Middle frontal gyrus (tissue), 1 donor: ENCODE measurements around the gene SDCCAG8.

Experiments used
- DNase-seq: peaks from one replicate; pipeline ENCODE4 v3.0.0-alpha.2; 2015; ENCODE audit warnings: low spot score; ENCODE audit errors: extremely low spot score

Gene SDCCAG8

DNA sequence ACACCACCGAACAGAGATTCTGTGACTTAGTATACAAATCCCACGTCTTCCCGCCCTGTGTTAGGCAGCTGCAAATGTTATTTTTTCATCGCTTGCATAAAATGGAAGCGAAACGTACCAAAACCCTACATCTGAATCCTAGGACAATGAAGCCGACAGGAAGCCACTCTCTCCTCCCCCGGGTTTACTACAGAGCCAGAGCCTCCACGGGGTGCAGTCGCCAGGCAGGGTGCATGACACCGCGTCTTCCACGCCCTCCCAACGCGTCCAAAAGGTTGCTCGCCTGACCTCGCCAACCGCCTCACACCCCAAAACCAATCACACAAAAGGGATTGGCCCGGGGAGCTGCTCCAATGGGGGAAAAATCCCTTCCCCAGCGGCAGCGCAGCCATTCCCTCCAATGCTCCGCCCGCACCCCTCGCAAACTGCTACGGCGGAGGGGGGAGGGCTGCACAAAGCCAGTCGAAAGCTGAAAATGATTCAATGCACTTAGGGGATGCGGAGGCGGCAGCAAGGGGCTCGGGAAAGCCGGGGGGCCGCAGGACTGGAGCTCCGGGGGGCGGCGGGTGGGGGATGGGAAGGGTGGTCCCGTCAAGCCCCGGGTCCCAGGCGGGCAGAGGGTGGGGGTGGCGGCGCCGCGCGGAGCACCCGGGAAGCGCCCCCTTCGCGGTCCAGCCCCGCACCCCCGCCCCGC lies 1.5 kb upstream of the SDCCAG8 start:
- DNase-seq, result no peak

DNA sequence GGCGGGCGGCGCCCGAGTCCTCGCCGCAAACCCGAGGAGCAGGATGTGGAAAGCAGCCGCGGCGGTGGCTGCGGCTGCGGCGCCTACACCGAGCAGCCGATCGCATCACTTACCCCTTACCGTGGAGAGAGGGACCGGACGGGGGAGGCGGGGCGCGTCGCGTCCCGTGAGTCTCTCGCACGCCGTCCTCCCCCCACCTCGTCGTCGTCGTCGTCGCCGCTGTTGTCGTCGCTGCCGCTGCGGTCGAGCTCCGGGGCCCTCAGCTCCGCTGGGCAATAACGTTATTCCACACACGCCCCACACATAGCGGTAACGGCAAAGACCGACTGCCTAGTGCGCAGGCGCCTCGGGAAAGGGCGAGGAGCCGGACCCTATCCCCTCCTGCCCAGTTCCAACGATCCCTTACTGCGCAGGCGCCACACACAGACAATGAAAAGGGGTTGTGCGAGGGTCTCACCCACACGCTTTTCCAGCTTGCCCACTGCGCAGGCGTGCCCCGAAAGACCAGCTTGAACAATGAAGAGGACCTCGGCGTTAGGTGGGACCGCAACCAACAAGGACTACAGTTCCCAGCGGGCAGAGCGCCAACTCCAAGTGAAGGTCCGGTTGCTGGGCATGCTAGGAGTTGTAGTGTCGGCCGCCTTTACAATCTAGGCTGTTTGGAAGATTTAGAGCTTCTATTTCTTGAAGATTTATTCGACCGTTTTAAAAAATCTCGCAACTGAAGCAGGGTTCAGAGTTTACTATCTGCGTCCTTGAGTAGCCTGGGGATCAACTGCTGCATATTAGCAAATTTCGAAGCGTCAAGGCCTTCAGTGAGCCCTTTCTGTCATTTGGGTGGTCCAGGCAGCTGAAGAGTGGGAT lies 682 bp upstream of the SDCCAG8 start, which contains the start of gene CEP170:
TSS of gene CEP170 (minus strand) at position 355 of the 864 bp plus-strand sequence. CDS start 30,001 bp downstream, outside the sequence.
- DNase-seq, result peak; percentile 91

DNA sequence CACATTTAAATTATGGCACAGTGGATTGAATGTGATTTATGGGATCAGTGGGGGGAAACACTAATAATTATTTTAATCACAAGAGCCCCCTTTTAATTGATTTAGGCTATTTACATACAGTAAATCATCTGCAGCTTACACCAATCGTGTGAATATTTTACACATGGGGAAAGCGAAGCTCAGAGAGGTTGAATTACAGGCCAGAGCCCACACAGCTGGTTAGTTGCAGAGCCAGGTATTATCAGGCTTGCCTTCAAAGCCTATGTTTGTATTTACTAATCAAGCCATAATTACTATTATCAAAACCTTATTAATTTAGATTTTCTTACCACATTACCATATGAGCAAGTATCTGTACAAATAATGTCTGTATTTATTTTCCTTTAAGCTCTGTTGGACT lies 749 bp downstream of the SDCCAG8 start:
- no peak for DNase-seq

DNA sequence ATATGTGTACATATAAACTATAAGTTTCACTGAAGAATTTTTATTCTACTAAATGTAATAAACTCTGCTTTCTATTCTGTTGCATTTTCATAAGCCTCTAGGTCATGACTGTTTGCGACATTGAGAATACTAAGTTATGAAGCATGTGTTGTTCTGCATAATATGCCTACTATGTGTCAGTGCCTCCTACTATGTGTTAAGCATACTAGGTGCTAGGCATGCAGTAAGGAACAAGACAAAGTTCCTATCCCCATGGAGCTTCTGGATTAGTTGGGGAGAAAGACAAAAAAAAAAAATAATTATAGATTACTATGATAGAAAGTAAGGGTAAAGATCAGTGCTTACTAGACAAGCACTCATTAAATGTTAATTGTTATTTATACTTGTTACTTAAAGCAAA lies 1.3 kb downstream of the SDCCAG8 start:
- no peak for DNase-seq

DNA sequence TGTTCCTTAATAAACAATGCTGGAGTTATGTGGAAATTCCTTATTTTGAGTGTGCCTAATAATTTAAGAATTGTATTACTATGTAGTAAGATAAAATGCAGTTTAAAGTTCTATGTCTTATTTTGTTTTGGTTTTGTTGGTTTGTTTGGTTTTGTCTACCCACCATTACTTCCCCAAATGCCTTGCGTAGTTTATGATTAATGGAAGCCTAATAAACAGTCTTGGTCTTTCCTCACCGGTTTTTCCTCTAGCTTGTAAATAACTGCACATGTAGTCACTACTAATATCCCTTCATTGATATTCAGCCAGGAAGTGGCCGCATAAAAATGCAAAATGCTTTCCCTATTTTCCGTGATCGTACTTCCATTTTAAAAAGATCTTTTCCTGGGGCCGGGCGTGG lies 2.9 kb downstream of the SDCCAG8 start:
- no peak for DNase-seq

DNA sequence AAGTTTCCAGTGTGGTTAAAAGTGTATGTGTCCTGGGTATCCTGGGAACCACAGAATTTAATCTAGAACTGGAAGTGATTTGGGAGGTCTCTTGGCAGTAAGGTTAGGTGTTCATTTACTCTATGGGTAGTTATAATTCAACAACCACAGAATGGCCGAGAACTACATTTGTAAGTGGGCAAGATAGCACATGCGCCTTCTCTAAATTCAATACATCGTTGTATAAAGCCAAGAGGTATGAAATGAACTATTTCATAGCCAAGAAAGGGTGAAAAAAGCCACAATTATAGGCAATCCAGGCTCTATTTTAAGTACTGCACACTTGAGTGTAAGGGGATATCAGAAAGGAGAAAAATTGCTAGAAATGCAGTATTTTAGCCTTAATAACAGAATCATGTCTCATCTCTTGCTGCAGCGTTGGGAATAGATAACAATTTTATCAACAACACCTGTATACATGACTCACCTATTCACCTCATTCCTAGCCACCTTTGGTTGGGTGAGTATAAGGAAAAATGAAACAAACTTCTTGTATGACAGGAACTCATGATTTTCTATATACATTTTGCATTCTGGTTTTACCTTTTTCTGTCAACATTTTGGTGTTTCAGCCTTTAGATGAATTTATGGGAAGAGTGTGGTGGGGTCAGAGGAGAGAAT lies 4.5 kb downstream of the SDCCAG8 start:
- no peak for DNase-seq

DNA sequence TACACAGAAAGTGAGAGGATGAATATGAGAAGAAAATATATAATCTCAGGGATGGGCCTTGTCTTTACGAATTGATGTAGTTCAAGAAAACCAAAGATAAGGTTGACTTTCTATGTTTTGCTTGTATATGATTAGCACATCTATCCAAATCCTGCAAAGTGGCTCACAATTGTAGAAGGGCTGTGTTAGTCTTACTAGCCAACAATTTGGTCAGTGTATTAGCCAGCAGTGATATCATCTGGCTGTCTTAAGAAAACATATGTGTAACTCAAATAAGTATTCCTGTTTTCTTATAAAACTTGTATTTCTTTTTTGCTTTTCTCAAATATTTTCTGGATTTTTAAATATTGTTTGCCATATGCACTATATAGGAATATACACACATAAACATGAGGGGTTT lies 5.5 kb downstream of the SDCCAG8 start:
- no peak for DNase-seq

DNA sequence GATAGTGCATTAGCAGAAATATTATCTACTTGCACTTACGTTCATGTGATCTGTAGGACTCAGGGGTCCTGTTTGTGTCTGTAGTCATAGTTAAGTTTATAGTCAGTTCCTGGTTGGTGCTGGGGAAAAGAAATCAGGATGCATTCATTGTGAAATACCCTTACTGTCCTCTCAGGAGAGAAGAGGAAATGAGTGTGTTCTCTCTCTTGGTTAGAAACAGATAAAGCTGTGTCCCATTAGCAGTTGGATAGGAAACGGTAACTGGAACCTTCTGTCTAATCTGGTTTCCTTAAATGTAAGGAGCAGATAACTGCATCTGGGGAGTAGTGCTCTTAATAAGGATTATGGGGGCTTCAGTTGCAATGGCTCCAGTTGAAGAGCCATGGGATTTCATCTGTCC lies 8.9 kb downstream of the SDCCAG8 start:
- DNase-seq, result no peak

DNA sequence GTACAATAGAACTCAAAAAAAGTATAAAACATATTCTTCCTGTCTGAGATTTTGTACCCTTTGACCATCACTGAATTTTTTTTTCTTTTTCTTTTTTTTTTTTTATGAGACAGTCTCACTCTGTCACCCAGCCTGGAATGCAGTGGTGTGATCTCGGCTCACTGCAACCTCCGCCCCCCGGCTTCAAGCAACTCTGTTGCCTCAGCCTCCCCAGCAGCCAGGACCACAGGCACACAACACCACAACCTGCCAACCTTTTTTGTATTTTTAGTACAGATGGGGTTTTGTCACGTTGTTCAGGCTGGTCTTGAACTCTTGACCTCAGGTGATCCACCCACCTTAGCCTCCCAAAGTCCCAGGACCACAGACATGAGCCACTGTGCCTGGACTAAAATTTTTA lies 10.4 kb downstream of the SDCCAG8 start:
- DNase-seq, result no peak

DNA sequence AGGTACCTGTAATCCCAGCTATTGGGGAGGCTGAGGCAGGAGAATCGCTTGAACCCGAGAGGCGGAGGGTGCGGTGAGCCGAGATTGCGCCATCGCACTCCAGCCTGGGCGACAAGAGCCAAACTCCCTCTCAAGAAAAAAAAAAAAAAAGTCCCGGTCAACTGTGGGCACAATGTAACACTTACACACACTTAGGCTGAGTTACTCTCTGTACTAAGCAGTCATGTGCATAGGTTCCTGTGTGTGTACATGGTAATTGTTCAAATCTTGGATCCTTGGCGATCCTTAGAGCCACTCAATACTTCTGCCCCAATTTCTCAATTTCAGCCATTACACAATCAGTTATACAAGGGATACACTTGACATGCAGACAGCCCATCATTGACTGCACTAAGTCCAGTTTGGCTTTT lies 11.6 kb downstream of the SDCCAG8 start:
- DNase-seq, result no peak

DNA sequence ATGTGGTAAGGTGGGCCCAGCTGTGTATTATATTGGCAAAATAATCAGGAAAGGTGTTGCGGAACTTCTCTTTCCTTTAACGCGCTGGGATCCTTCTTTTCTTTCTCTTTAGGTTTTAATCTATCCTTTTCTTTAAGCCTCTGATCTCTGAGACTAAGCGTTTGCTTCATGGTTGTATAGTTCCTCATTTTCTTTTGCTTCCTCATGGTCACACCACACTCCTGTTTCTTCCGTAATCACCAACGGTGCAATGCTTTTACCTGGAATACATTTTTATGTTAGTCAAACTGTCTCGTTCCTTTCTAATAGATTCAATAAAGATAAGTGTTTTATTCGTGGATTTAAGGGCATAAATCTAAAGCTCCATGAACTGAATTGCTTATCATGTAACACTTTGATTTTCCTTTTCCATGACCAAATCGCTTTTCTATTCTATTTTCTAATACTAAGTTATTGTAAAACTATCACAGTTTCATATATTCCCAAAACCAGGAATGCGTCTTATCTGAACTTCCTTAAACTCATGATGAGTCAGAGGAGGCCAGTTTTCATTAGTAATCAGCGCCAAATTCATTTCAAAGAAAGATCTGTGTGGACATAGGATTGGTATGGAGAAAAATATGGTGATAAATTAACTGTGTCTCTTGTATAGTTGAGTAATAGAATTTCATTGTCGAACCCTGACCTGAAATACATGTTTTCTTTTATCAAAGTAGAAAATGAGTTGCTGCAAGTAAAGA lies 12.2 kb downstream of the SDCCAG8 start:
- DNase-seq, result no peak

DNA sequence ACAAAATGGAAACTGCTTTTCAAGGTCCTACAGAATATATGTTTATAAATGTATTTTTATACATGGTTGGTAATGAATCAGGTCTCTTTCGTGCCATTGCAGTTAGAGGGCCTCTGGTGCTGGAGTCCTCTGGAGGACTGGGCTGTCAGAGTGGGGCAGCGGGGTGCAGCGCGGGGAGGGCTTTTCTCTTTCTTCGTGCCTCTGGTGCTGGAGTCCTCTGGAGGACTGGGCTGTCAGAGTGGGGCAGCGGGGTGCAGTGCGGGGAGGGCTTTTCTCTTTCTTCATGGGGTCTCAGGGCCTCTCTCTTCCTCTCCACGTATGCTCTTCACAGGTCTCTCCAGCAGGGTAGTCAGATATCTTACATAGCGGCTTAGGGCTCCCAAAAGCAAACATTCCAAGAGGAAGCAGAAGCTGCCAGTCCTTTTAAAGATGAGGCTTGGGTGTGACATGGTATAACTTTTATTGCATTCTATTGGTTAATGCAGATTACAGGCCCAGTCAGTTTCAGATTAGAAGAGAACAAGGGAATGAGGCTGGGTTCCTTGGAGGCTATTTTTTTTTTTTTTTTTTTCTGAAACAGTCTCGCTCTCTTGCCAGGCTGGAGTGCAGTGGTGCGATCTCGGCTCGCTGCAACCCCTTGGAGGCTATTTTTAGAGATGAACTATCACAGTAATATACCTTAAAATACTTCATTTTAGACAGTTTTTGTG lies 13.1 kb downstream of the SDCCAG8 start:
- DNase-seq, result no peak

DNA sequence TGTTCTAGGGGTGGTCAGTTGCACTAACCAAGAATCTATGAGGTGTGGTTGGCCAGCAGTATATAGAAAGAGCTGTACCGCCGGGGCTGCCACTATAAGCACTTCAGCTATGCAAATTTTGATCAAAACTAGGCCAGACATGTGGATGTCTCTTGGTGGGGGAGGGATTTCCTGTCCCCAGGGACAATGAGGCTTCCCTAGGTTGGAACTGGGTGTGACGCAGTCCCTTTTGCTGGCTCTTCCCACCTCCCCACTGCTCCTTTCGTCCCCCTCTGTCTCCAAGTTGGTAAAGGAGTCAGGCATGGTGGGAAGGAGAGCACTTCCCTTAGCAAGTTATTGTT lies 13.6 kb downstream of the SDCCAG8 start:
- no peak for DNase-seq

DNA sequence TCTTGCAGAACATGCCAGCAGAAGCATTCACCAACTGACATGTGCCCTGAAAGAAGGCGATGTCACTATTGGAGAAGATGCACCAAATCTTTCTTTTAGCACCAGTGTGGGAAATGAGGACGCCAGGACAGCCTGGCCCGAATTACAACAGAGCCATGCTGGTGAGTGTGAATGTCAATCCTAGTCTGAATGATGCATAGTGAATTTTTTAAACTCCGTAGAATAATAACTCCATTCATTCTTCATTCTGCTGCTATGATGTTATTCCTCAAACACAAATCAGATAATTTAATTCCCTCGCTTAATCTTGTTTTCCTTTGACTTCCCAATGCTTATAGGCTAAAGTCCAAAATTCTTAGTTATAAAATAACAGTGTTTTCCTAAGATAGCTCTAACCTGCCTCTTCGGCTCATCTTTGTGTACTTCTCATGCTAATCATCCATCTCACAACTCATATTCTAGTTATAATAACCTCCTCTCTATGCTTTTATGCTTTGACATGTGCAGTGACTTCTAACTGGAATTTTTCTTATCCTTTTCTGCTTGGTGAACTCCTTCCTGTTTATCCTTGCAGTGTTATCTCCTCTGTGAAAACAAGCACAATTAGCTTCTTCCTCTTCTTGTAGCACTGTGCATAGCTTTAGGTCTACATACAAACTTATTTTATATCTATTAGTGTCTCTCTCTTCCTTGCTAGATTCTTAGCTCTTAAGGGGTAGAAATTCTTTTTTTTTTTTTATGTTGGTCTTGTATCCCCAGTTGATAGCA lies 14.4 kb downstream of the SDCCAG8 start:
- DNase-seq, result no peak

DNA sequence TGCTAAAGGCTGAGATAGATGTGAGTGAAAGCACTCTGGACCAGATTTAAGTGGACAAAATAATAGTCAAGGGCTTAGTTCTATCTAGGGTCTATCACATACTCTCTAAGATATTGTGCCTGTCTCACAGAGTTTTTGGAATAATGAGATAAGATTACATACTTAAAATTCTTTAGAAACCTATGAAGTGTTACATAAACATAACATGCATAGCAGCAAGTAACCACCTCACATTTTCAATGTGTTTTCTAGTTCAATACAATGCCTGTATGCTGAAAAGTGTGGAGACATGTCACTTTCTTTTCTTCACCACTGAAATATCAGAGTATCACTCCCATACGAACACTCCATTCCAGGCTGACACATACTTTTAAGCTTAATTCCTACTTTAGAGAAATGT lies 16.2 kb downstream of the SDCCAG8 start:
- no peak for DNase-seq

DNA sequence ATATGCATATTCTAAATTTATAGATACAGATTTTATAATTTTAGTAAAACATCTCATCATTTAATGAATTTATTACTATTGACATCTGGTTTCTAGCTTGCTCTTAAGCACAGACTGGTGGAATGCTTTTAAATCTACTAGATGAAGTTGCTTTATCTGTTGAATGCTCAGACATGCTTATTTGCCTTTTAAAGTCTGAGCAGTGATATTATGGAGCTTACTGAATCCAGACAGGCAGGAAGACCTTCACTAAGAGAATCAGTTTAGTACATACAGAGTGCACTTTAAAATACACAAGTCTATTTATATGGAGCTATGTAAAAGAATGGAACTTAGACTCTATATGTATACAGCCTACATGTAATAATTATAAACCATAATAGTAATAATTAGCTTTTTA lies 16.6 kb downstream of the SDCCAG8 start:
- no peak for DNase-seq

DNA sequence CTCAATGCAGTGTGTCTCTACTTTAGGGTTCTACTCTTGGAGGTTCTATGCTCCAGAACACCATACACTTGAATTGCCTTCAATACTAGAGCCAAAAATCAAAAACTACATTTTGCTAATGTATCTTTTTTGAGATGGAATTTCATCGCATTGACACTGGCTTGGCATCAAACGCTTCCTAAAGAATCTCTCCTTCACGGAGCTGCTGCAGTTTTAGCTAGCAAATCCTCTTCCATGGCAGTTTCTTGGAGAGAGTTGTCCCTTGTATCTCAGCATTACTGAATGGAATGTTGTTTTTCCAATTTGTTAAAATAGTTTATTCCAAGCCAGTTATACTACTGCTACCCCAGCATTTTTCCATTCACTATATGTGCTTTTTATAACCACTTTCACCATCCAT lies 17.7 kb downstream of the SDCCAG8 start:
- DNase-seq, result no peak

DNA sequence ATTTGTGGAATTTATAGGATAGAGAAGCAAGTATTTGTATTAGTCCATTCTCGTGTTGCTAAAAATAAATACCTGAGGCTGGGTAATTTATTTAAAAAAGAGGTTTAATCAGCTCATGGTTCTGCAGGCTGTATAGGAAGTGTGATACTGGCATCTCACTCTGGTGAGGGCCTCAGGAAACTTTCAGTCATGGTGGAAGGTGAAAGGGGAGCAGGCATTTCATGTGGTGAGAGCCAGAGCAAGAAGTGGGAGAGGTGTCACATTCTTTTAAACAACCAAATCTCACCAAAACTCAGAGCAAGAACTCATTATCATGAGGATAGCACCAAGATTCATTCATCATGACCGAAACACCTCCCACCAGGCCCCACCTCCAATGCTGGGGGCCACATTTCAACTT lies 18.1 kb downstream of the SDCCAG8 start:
- no peak for DNase-seq

DNA sequence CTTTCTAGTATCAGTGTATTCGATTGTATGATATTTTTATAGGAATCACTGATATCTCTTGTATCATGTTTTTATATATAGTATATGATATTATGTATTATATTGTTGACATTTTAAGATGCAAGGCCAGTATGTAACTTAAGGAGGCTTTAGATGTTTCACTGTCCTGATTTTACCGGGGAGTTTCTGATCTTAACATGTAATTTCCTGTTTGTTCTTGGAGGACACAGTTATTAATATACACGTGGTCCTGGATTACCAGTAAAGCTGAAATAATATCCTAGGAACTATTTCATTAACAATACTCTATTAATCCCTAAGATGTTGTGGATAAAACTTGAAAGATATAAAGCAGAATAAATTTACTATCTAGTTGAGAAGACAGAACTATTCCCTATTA lies 19.5 kb downstream of the SDCCAG8 start:
- no peak for DNase-seq

DNA sequence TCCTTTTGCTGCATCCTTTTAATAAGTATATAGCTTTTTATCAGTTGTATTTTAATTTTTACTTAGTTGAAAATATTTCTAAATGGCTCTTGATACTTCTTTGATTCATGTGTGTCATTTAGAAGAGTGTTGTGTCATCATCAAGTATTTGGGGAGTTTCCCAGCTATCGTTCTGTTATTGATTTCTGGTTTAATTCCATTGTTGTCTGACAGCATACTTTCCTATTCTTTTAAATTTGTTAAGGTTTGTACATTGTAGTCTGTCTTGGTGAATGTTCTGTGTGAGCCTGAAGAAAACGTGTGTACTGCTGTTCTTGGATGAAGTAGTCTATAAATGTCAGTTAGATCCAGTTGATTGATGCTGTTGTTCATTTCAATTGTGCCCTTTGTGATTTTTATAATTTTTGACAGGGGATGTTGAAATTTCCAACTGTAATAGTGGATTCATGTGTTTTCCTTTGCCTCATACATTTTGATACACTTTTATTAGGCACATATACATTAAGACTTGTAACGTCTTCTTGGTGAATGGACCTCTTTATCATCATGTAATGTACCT lies 24.8 kb downstream of the SDCCAG8 start:
- DNase-seq, result no peak
